GM18505 (cell line): ENCODE measurements around the gene TTC28.

Experiments used
- ATAC-seq: cut with Tn5 transposase; IDR thresholded peaks from one replicate; pipeline ENCODE4 v1.9.1; 2021; ENCODE audit not compliant: unreplicated experiment
- POLR2A ChIP-seq: IDR thresholded peaks from 4 replicates; pipeline ENCODE4 v1.6.1; 2011; ENCODE audit warnings: borderline replicate concordance; ENCODE audit not compliant: insufficient read depth, insufficient read length; ENCODE audit errors: extremely low read depth

TTC28 gene

GRCh38 chr22:27990451-27990840 is 689.2 kb downstream of the TTC28 start:
- ATAC-seq = no peak

GRCh38 chr22:27989758-27990450 is 689.7 kb downstream of the TTC28 start:
- TF ChIP-seq POLR2A = no peak
- no peak for ATAC-seq

More at GRCh38 chr22:27990451-27990840, 689.2 kb downstream of the TTC28 start:
- no peak for TF ChIP-seq POLR2A

- no peak for TF ChIP-seq POLR2A
- ATAC-seq = no peak
Measured at GRCh38 chr22:27988704-27989103, 690.9 kb downstream of the TTC28 start.

GRCh38 chr22:27987557-27987956 is 692.1 kb downstream of the TTC28 start:
- ATAC-seq = no peak
- no peak for TF ChIP-seq POLR2A

- ATAC-seq = no peak
- TF ChIP-seq POLR2A = no peak
Measured at GRCh38 chr22:27986937-27987336, 692.7 kb downstream of the TTC28 start.

GRCh38 chr22:27986459-27986858 is 693.2 kb downstream of the TTC28 start:
- ATAC-seq = no peak
- no peak for TF ChIP-seq POLR2A

GRCh38 chr22:27985323-27986275 is 694.0 kb downstream of the TTC28 start:
- ATAC-seq = no peak
- TF ChIP-seq POLR2A = no peak

GRCh38 chr22:27984723-27985122 is 694.9 kb downstream of the TTC28 start:
- no peak for TF ChIP-seq POLR2A
- ATAC-seq = no peak

GRCh38 chr22:27984001-27984695 is 695.5 kb downstream of the TTC28 start:
- no peak for TF ChIP-seq POLR2A
- ATAC-seq = no peak

- ATAC-seq = no peak
- no peak for TF ChIP-seq POLR2A
Measured at GRCh38 chr22:27983361-27983791, 696.3 kb downstream of the TTC28 start.

- ATAC-seq = no peak
- TF ChIP-seq POLR2A = no peak
Measured at GRCh38 chr22:27982630-27983180, 696.9 kb downstream of the TTC28 start.

- TF ChIP-seq POLR2A = no peak
- ATAC-seq = no peak
Measured at GRCh38 chr22:27982106-27982505, 697.5 kb downstream of the TTC28 start.

GRCh38 chr22:27980424-27981148 is 699.1 kb downstream of the TTC28 start:
- no peak for TF ChIP-seq POLR2A
- no peak for ATAC-seq

GRCh38 chr22:27978802-27979201 is 700.8 kb downstream of the TTC28 start:
- no peak for ATAC-seq
- TF ChIP-seq POLR2A = no peak
